Gastrocnemius medialis (tissue), 4 donors: ENCODE measurements around the gene ZNF408. TPM values are rescaled to one million over a fixed set of nuclear protein-coding genes. Genes with fewer than 3 reads are reported as not detected.
"Not testable (repeated sequence)": the region's sequence is repeated elsewhere in the genome, so short reads cannot be mapped to it uniquely, and the experiment has no call there.

Source experiments
- ATAC-seq, 2 donors: fragments of 150-250 bp; one replicate each; pipeline ENCODE4 v1.9.1; 2016
- DNase-seq, 2 donors: peaks; one replicate each; pipeline ENCODE4 v3.0.0-alpha.2; 2019
- H3K27ac ChIP-seq, 4 donors: fragments of 200-600 bp; sonication (generic); 1 replicate in 1 of 4; 2 replicates in 3 of 4; pipeline ENCODE4 v1.5.1; 2016 to 2018; ENCODE audit warnings: mild to moderate bottlenecking in 2 of 4, moderate library complexity in 1 of 4
- H3K27me3 ChIP-seq, 3 donors: fragments of 200-600 bp; sonication (generic) in 2 of 3; 1 replicate in 1 of 3; 2 replicates in 2 of 3; pipeline versions ENCODE4 v1.5.1 to v1.6.0; 2016 to 2019; ENCODE audit warnings: mild to moderate bottlenecking in 1 of 3, moderate library complexity in 1 of 3
- H3K36me3 ChIP-seq, 2 donors: fragments of 200-600 bp; sonication (generic) in 1 of 2; one replicate each; pipeline ENCODE4 v1.5.1; 2017 to 2018
- H3K4me1 ChIP-seq, 2 donors: fragments of 200-600 bp; sonication (generic) in 1 of 2; one replicate each; pipeline ENCODE4 v1.5.1; 2016 to 2017; ENCODE audit warnings: mild to moderate bottlenecking in 2 of 2
- H3K4me3 ChIP-seq, 4 donors: fragments of 200-600 bp; sonication (generic) in 3 of 4; 1 replicate in 1 of 4; 2 replicates in 3 of 4; pipeline ENCODE4 v1.5.1; 2016 to 2019; ENCODE audit warnings: mild to moderate bottlenecking in 2 of 4
- H3K9me3 ChIP-seq, 3 donors: fragments of 200-600 bp; sonication (generic) in 2 of 3; 1 replicate in 1 of 3; 2 replicates in 2 of 3; pipeline ENCODE4 v1.5.1; 2016 to 2019
- POLR2A ChIP-seq, 2 donors: fragments of 450-650 bp; IDR thresholded peaks; one replicate each; pipeline ENCODE4 v1.6.1; 2017; ENCODE audit warnings: antibody characterized with exemption in 2 of 2, mild to moderate bottlenecking in 2 of 2, moderate library complexity in 2 of 2
- in situ Hi-C, 4 donors: fragments of 200-750 bp; cut with MboI; loops; one replicate each; pipeline versions ENCODE4 v1.15.0 to v1.8.0; 2017; ENCODE audit warnings: low sequenced_read_pairs in 4 of 4
- intact Hi-C: fragments of 100-400 bp; cut with DNase I; formaldehyde crosslinking; loops from one replicate; pipeline ENCODE4 v1.15.1; 2023; ENCODE audit warnings: low total_unique reads
- total RNA-seq, 4 donors: library from RNA; depleted of rRNA; stranded (reverse); fragments of >200 nt; gene quantifications; one replicate each; pipeline versions ENCODE4 v1.1.0 to v1.2.3, GENCODE V29; 2016
- TF ChIP-seq, protein P1 (sequence below), 5 experiments: fragments of 450-650 bp in 3 of 5; fragments of 200-600 bp in 2 of 5; sonication (generic) in 2 of 5; IDR thresholded peaks in 4 of 5; conservative IDR thresholded peaks in 1 of 5; 1 replicate in 4 of 5; 2 replicates in 1 of 5; pipeline ENCODE4 v1.5.1; 2016 to 2019; ENCODE audit warnings: antibody characterized with exemption in 5 of 5, mild to moderate bottlenecking in 3 of 5, moderate library complexity in 3 of 5

ZNF408 gene
- total RNA-seq, 4 donors from 2014 or later, result 17.7 to 25.2 (median 19.3) TPM

DNA sequence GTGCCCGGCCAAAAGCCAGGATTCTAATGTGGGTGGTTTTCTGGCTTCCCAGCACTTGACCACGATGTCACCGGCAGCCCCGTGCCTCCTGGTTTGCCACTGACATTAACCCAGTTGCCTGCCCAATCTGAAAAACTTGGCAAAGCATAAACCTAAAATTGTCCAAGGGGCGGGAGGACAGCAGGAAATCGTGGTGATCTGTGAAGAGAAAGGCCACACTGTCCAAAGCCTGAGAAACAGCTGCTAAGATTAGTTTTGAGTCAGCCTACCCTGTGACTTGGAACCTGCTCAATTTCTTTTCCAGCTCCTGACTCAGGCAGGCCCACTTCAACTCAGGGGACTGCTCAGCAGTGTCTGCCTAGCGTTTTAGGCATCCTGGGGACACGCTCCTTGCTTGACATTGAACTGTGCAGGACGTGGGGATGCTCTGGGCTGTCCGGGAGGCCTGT lies 10.0 kb downstream of the ZNF408 start:
- H3K36me3 ChIP-seq, result peaks cover 0 to 13% of the 10 kb centered on the region in 2 donors
- peak; percentile 94 to 97 for ATAC-seq
- TF ChIP-seq, protein P1, sequence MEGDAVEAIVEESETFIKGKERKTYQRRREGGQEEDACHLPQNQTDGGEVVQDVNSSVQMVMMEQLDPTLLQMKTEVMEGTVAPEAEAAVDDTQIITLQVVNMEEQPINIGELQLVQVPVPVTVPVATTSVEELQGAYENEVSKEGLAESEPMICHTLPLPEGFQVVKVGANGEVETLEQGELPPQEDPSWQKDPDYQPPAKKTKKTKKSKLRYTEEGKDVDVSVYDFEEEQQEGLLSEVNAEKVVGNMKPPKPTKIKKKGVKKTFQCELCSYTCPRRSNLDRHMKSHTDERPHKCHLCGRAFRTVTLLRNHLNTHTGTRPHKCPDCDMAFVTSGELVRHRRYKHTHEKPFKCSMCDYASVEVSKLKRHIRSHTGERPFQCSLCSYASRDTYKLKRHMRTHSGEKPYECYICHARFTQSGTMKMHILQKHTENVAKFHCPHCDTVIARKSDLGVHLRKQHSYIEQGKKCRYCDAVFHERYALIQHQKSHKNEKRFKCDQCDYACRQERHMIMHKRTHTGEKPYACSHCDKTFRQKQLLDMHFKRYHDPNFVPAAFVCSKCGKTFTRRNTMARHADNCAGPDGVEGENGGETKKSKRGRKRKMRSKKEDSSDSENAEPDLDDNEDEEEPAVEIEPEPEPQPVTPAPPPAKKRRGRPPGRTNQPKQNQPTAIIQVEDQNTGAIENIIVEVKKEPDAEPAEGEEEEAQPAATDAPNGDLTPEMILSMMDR (IDR thresholded peaks at IDR 0.05 in 4 of 5, conservative IDR thresholded peaks at IDR 0.05 in 1 of 5), result no peak
- TF ChIP-seq POLR2A (IDR thresholded peaks at IDR 0.05), result peak; percentile 45 to 63

DNA sequence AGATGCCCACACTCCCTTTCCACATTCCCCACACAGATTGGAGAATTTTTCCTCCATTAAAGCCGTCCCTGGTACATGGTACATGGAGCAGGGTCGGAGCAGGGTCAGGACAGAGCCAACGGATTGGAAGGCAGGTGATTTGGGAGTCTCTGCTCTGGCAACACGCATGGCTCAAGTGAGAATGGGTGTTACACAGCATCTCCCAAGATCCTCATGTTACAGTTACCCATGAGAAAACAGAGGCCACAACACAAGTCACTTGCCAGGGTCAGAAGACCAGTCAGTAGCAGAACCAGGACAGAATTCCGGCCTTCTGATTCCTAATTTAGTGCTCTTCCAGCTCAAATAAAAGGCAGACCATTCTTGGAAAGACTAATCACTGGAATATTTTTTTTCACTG lies 10.5 kb downstream of the ZNF408 start:
- peak; percentile 76 to 78 for ATAC-seq
- no peak for TF ChIP-seq POLR2A (IDR thresholded peaks at IDR 0.05)
- TF ChIP-seq, protein P1 (IDR thresholded peaks at IDR 0.05 in 4 of 5, conservative IDR thresholded peaks at IDR 0.05 in 1 of 5), result no peak

More for the DNA sequence above, 10.0 kb downstream of the ZNF408 start:
- peak; percentile 92 to 94 for DNase-seq
- H3K4me3 ChIP-seq, result no peak overlapping the region
- H3K4me1 ChIP-seq, result peaks cover 20 to 46% of the 10 kb centered on the region in 2 donors
- peak overlapping the region; percentile 84 to 100 (median 98) for H3K27ac ChIP-seq
- no peaks in the 10 kb centered on the region for H3K9me3 ChIP-seq
- in situ Hi-C loops (no loop called here), intact Hi-C loops (loop anchor here (2.0 kb wide), 2 partner anchors 36 to 50 kb away; no protein-coding TSS in a partner anchor)
- H3K27me3 ChIP-seq, result no peaks in the 10 kb centered on the region

DNA sequence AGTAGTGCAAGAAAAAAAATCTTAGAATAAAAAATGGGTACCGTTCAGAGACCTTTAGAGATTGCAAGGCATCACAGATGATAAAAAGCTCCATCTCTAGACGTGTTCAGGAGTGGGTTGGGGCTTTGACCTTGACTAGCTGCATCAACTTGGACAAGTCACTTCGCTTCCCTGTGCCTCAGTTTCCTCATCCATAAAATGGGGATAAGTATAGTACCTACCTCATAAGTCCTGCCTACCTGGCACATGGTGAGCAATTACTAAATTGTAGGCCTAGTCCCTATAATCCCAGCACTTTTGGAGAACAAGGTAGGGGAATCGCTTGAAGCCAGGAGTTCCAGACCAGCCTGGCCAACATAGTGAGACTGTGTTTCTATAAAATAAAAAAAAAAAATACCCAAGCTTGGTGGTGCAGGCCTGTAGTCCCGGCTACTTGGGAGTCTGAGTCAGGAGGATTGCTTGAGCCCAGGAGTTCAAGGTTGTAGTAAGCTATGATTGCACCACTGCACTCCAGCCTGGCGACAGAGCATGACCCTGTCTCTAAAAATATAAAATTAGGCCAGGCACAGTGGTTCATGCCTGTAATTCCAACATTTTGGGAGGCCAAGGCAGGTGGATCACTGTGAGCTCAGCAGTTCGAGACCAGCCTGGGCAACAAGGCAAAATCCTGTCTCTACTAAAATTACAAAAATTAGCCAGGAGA lies 12.2 kb downstream of the ZNF408 start:
- H3K9me3 ChIP-seq, result no peaks in the 10 kb centered on the region
- no peak for TF ChIP-seq POLR2A (IDR thresholded peaks at IDR 0.05)
- TF ChIP-seq, protein P1 (IDR thresholded peaks at IDR 0.05 in 4 of 5, conservative IDR thresholded peaks at IDR 0.05 in 1 of 5), result no peak
- no peaks in the 10 kb centered on the region for H3K27me3 ChIP-seq
- H3K36me3 ChIP-seq, result no peaks in the 10 kb centered on the region
- intact Hi-C loops, result no loop called here
- no peak for DNase-seq
- ATAC-seq, result no peak
- no peak overlapping the region for H3K4me3 ChIP-seq
- H3K4me1 ChIP-seq, result peaks cover 20 to 46% of the 10 kb centered on the region in 2 donors
- in situ Hi-C loops, result no loop called here
- peak overlapping the region; percentile 84 to 100 (median 98) for H3K27ac ChIP-seq

More for the DNA sequence above, 10.5 kb downstream of the ZNF408 start:
- Histone ChIP-seq H3K27me3 (no peaks in the 10 kb centered on the region), H3K36me3 (peaks cover 0 to 9% of the 10 kb centered on the region in 2 donors), H3K9me3 (no peaks in the 10 kb centered on the region), H3K27ac (peak overlapping the region; percentile 84 to 100 (median 98)), H3K4me3 (no peak overlapping the region), H3K4me1 (peaks cover 20 to 46% of the 10 kb centered on the region in 2 donors)
- peak; percentile 63 to 79 for DNase-seq
- in situ Hi-C loops, result no loop called here
- intact Hi-C loops, result loop anchor here (2.0 kb wide), 2 partner anchors 37 to 49 kb away; no protein-coding TSS in a partner anchor

DNA sequence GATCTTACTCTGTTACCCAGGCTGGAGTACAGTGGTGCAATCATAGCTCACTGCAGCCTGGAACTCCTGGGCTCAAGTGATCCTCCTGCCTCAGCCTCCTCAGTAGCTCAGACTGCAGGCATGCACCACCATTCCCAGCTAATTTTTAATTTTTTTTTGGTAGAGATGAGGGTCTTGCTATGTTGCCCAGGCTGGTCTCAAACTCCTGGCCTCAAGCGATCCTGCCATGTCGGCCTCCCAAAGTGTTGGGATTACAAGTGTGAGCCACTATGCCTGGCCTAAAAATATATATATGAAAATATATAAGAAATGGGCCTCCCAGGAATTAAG lies 17.0 kb downstream of the ZNF408 start:
- H3K27me3 ChIP-seq, H3K36me3 ChIP-seq, ATAC-seq, H3K27ac ChIP-seq, intact Hi-C loops, in situ Hi-C loops, DNase-seq, H3K4me3 ChIP-seq, H3K9me3 ChIP-seq: not testable (repeated sequence)
- peaks cover 4 to 21% of the 10 kb centered on the region in 2 donors for H3K4me1 ChIP-seq

DNA sequence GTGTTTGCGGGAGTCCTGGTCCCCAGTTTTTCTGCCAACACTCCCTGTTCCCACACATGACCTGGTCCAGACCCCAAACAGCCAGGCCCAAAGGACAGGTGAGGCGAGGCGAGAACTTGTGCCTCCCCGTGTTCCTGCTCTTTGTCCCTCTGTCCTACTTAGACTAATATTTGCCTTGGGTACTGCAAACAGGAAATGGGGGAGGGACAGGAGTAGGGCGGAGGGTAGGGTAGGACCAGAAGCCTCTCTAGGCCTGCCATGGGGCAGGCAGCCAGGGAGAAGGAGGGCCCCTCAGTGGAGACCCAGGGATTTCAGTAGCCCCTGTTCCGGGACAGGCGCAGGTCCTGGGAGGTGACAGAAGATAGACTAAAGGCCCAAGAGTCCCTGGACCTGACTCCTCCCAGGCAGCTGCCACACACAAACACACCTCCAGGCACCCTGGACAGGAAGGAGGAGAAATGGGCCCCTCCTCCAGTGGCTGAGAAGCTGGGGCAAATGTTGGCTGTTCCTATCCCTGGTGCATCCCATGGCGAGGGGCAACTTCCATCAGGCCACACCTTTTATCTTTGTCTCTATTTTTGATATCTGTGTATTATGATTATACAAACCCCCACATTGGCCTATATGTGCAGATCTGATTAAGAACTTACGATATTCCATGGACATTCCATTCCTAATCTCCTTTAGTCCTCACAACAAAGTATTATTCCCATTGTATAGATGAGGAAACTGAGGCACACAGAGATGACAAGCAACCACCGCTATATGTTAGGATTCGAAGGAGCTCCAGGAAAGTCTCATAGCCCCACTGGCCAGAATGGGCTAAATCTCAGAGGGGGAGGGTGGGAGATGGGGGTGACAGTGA lies 17.6 kb downstream of the ZNF408 start:
- H3K27ac ChIP-seq, result no peak overlapping the region
- no peaks in the 10 kb centered on the region for H3K9me3 ChIP-seq
- no peak for DNase-seq
- no peak overlapping the region for H3K4me3 ChIP-seq
- TF ChIP-seq, protein P1 (IDR thresholded peaks at IDR 0.05 in 4 of 5, conservative IDR thresholded peaks at IDR 0.05 in 1 of 5), result no peak
- no peak for TF ChIP-seq POLR2A (IDR thresholded peaks at IDR 0.05)
- in situ Hi-C loops, result no loop called here
- H3K27me3 ChIP-seq, result no peaks in the 10 kb centered on the region
- H3K4me1 ChIP-seq, result peaks cover 2 to 15% of the 10 kb centered on the region in 2 donors
- no peak for ATAC-seq
- no peaks in the 10 kb centered on the region for H3K36me3 ChIP-seq
- intact Hi-C loops, result no loop called here
